HCT116 (cell line): Measurements from ENCODE around the gene SPA17. TPM values are rescaled to one million over a fixed set of nuclear protein-coding genes. Genes with fewer than 3 reads are reported as not detected.

Experiments
- ATAC-seq: fragments of 200-7000 bp; cut with Tn5 transposase; 2 replicates; pipeline ENCODE4 v1.9.1; 2020; ENCODE audit warnings: mild to moderate bottlenecking, moderate library complexity
- BruUV-seq: library from RNA; stranded (reverse); fragments of 400-500 nt; replicated peaks from 2 replicates; lab custom pipeline; 2021; lab: Mats Ljungman, UMichigan
- CTCF ChIA-PET: fragments of 300-600 bp; sonication (Branson Sonifier 250); formaldehyde crosslinking; loops from one replicate; lab custom pipeline; 2021; ENCODE audit warnings: antibody characterized with exemption; lab: Charles Lee
- POLR2A ChIA-PET: fragments of 300-600, 350-600 bp; sonication (Branson Sonifier 250); formaldehyde crosslinking; loops from one replicate; lab custom pipeline; 2021; ENCODE audit warnings: antibody characterized with exemption; lab: Charles Lee
- RAD21 ChIA-PET, 2 experiments: fragments of 300-600 bp; sonication (Branson Sonifier 250); formaldehyde crosslinking; loops; one replicate each; lab custom pipeline; 2023; ENCODE audit warnings: low total read pairs in 2 of 2; ENCODE audit not compliant: uncharacterized antibody in 2 of 2, unreplicated experiment in 2 of 2, low non-redundant PET in 1 of 2; lab: Charles Lee
- DNase-seq: peaks from one replicate; pipeline ENCODE4 v3.0.0-alpha.2; 2010; ENCODE audit warnings: low read depth, low spot score
- H2AFZ ChIP-seq: fragments of 200-600 bp; shearing (Covaris generic), sonication (generic); 2 replicates; pipeline ENCODE4 v1.6.1; 2017; ENCODE audit warnings: low read depth, mixed run types, mixed read lengths, antibody characterized with exemption, low read length; ENCODE audit not compliant: poor library complexity, severe bottlenecking
- H3K27ac ChIP-seq: 2 replicates; pipeline ENCODE4 v1.5.1; 2012; ENCODE audit warnings: low read depth, low read length
- H3K27me3 ChIP-seq: fragments of 200-600 bp; sonication (generic); 2 replicates; pipeline ENCODE4 v1.6.1; 2016; ENCODE audit warnings: mixed run types, low read length, mixed read lengths; ENCODE audit not compliant: insufficient read depth
- H3K36me3 ChIP-seq, 2 experiments: fragments of 200-500 bp in 1 of 2; fragments of 200-600 bp in 1 of 2; sonication (Bioruptor generic) in 1 of 2; sonication (generic) in 1 of 2; 2 replicates each; pipeline versions ENCODE4 v1.5.1 to v1.6.1; 2014 to 2016; ENCODE audit warnings: low read length in 2 of 2, inconsistent platforms in 1 of 2, mixed read lengths in 1 of 2, mixed run types in 1 of 2; ENCODE audit not compliant: insufficient read depth in 2 of 2, control insufficient read depth in 1 of 2
- H3K4me1 ChIP-seq, 2 experiments: fragments of 200-600 bp in 1 of 2; sonication (generic) in 1 of 2; 2 replicates each; pipeline versions ENCODE4 v1.5.1 to v1.6.1; 2012 to 2017; ENCODE audit warnings: low read length in 2 of 2, inconsistent platforms in 1 of 2, mild to moderate bottlenecking in 1 of 2, mixed read lengths in 1 of 2, mixed run types in 1 of 2, moderate library complexity in 1 of 2; ENCODE audit not compliant: insufficient read depth in 2 of 2, control insufficient read depth in 1 of 2
- H3K4me2 ChIP-seq: fragments of 200-600 bp; sonication (generic); 2 replicates; pipeline ENCODE4 v1.6.1; 2017; ENCODE audit warnings: mixed run types, low read length, mixed read lengths
- H3K4me3 ChIP-seq, 2 experiments: fragments of 200-600 bp in 1 of 2; sonication (generic) in 1 of 2; replicated peaks in 1 of 2; 2 replicates each; pipeline ENCODE4 v1.5.1; 2011 to 2016; ENCODE audit warnings: low read length in 2 of 2, control low read depth in 1 of 2, low read depth in 1 of 2, mild to moderate bottlenecking in 1 of 2, mixed read lengths in 1 of 2, mixed run types in 1 of 2
- H3K79me2 ChIP-seq: fragments of 200-600 bp; sonication (generic); 2 replicates; pipeline ENCODE4 v1.6.1; 2017; ENCODE audit warnings: mild to moderate bottlenecking, mixed run types, low read length, moderate library complexity, mixed read lengths; ENCODE audit not compliant: insufficient read depth
- H3K9ac ChIP-seq: fragments of 200-600 bp; sonication (generic); 2 replicates; pipeline ENCODE4 v1.6.1; 2016; ENCODE audit warnings: low read length, mixed read lengths
- H3K9me2 ChIP-seq: fragments of 200-600 bp; sonication (generic), shearing (Covaris generic); 2 replicates; pipeline ENCODE4 v1.6.1; 2017; ENCODE audit warnings: mixed run types, mild to moderate bottlenecking, moderate library complexity; ENCODE audit not compliant: insufficient read depth
- H3K9me3 ChIP-seq, 2 experiments: fragments of 200-500 bp in 1 of 2; fragments of 200-600 bp in 1 of 2; sonication (Bioruptor generic) in 1 of 2; sonication (generic) in 1 of 2; 2 replicates each; pipeline ENCODE4 v1.6.1; 2014 to 2017; ENCODE audit warnings: low read length in 2 of 2, mixed read lengths in 2 of 2, inconsistent platforms in 1 of 2, low read depth in 1 of 2, mild to moderate bottlenecking in 1 of 2, mixed run types in 1 of 2, moderate library complexity in 1 of 2; ENCODE audit not compliant: control insufficient read depth in 1 of 2, insufficient read depth in 1 of 2
- H4K20me1 ChIP-seq: fragments of 200-600 bp; sonication (generic), shearing (Covaris generic); 2 replicates; pipeline ENCODE4 v1.6.1; 2017; ENCODE audit warnings: mixed run types, mild to moderate bottlenecking, moderate library complexity; ENCODE audit not compliant: insufficient read depth
- CEBPB ChIP-seq: IDR thresholded peaks from 2 replicates; pipeline ENCODE4 v1.6.1; 2012; ENCODE audit warnings: low read depth
- EGR1 ChIP-seq: IDR thresholded peaks from 2 replicates; pipeline ENCODE4 v1.6.1; 2012; ENCODE audit warnings: low read depth
- EZH2 ChIP-seq: fragments of 200-600 bp; sonication (generic); IDR thresholded peaks from 2 replicates; pipeline ENCODE4 v1.6.1; 2017; ENCODE audit warnings: antibody characterized with exemption, mixed run types
- EZH2phosphoT487 ChIP-seq: fragments of 200-600 bp; IDR thresholded peaks from 2 replicates; pipeline ENCODE4 v1.6.1; 2018; ENCODE audit warnings: antibody characterized with exemption, borderline replicate concordance
- FOSL1 ChIP-seq: IDR thresholded peaks from 2 replicates; pipeline ENCODE4 v1.6.1; 2012; ENCODE audit warnings: low read depth
- JUND ChIP-seq: IDR thresholded peaks from 2 replicates; pipeline ENCODE4 v1.6.1; 2012
- MAX ChIP-seq: IDR thresholded peaks from 2 replicates; pipeline ENCODE4 v1.6.1; 2012
- POLR2AphosphoS5 ChIP-seq: IDR thresholded peaks from 2 replicates; pipeline ENCODE4 v1.6.1; 2011; ENCODE audit warnings: mild to moderate bottlenecking, low read depth, low read length, moderate library complexity
- RAD21 ChIP-seq: IDR thresholded peaks from 2 replicates; pipeline ENCODE4 v1.6.1; 2012; ENCODE audit warnings: low read depth, mild to moderate bottlenecking
- SP1 ChIP-seq: IDR thresholded peaks from 2 replicates; pipeline ENCODE4 v1.6.1; 2012; ENCODE audit warnings: low read depth
- SRF ChIP-seq: IDR thresholded peaks from 2 replicates; pipeline ENCODE4 v1.6.1; 2012; ENCODE audit warnings: low read depth
- TCF7L2 ChIP-seq: IDR thresholded peaks from 2 replicates; pipeline ENCODE4 v1.7.0; 2011; ENCODE audit warnings: borderline replicate concordance, inconsistent platforms; ENCODE audit not compliant: insufficient read depth, insufficient read length; ENCODE audit errors: extremely low read depth
- YY1 ChIP-seq: IDR thresholded peaks from 2 replicates; pipeline ENCODE4 v1.6.1; 2011; ENCODE audit warnings: low read length, low read depth, moderate library complexity, mild to moderate bottlenecking; ENCODE audit not compliant: insufficient replicate concordance; ENCODE audit errors: extremely low read depth
- ZBTB33 ChIP-seq: IDR thresholded peaks from 2 replicates; pipeline ENCODE4 v1.6.1; 2011; ENCODE audit warnings: mild to moderate bottlenecking, low read length, moderate library complexity; ENCODE audit not compliant: insufficient replicate concordance; ENCODE audit errors: extremely low read depth
- ZNF274 ChIP-seq: fragments of 200-500 bp; sonication (Bioruptor generic); IDR thresholded peaks from 2 replicates; pipeline ENCODE4 v1.6.1; 2014; ENCODE audit warnings: mild to moderate bottlenecking, low read depth, low read length, inconsistent platforms
- intact Hi-C: fragments of 100-400 bp; cut with micrococcal nuclease; formaldehyde crosslinking; loops from 2 replicates; pipeline ENCODE4 v1.10.0; 2022
- total RNA-seq: library from RNA; stranded (reverse); gene quantifications from one replicate; pipeline ENCODE4 v1.2.1, GENCODE V29; 2021; ENCODE audit not compliant: unreplicated experiment

SPA17 gene
- total RNA-seq, 1 experiment from 2014 or later: 12.9 TPM

- H3K4me2 ChIP-seq: peak overlapping the region; percentile 62
- 0 out of 2 replicates have a peak, but pooled peaks have one; percentile 10 for ATAC-seq
- ChIA-PET POLR2A (no interaction called here), CTCF (no interaction called here), RAD21 (no interaction called here)
- H3K9ac ChIP-seq: no peak overlapping the region
- peaks cover 7 to 11% of the 10 kb centered on the region in 2 experiments; a peak in 3 of 4 replicates for H3K4me1 ChIP-seq
- peaks cover 81% of the 10 kb centered on the region for H3K27me3 ChIP-seq
- no peak for DNase-seq
- H3K9me2 ChIP-seq: no peaks in the 10 kb centered on the region
- TF ChIP-seq SP1: no peak
- no peak for TF ChIP-seq CEBPB
- no peak for TF ChIP-seq EZH2phosphoT487
- TF ChIP-seq FOSL1: no peak
- TF ChIP-seq POLR2AphosphoS5: no peak
- TF ChIP-seq RAD21: no peak
- TF ChIP-seq EZH2: no peak
- no peak for TF ChIP-seq SRF
- TF ChIP-seq ZBTB33: no peak
- TF ChIP-seq EGR1: no peak
- no peaks in the 10 kb centered on the region for H4K20me1 ChIP-seq
- intact Hi-C loops: no loop called here
- no peak overlapping the region for H3K4me3 ChIP-seq
- no peak overlapping the region for H3K27ac ChIP-seq
- H3K79me2 ChIP-seq: no peaks in the 10 kb centered on the region
- no peaks in the 10 kb centered on the region for H3K9me3 ChIP-seq
- H3K36me3 ChIP-seq: no peaks in the 10 kb centered on the region
- no TSS peak for BruUV-seq
- H2AFZ ChIP-seq: no peak overlapping the region
Observed at GRCh38 chr11:124718801-124719200, 45.1 kb downstream of the SPA17 start.

GRCh38 chr11:124719534-124719933, 45.8 kb downstream of the SPA17 start:
- Histone ChIP-seq H3K79me2 (no peaks in the 10 kb centered on the region), H3K4me2 (no peak overlapping the region), H3K9me3 (no peaks in the 10 kb centered on the region), H3K9me2 (no peaks in the 10 kb centered on the region), H4K20me1 (no peaks in the 10 kb centered on the region), H3K9ac (no peak overlapping the region), H3K4me3 (no peak overlapping the region), H3K27ac (no peak overlapping the region), H3K36me3 (no peaks in the 10 kb centered on the region), H3K27me3 (peaks cover 85% of the 10 kb centered on the region), H2AFZ (no peak overlapping the region), H3K4me1 (peaks cover 7 to 11% of the 10 kb centered on the region in 2 experiments; a peak in 3 of 4 replicates)
- BruUV-seq: no TSS peak
- no peak for TF ChIP-seq CEBPB
- TF ChIP-seq YY1: no peak
- TF ChIP-seq MAX: no peak
- TF ChIP-seq JUND: no peak
- TF ChIP-seq ZNF274: no peak
- no peak for TF ChIP-seq ZBTB33
- no peak for TF ChIP-seq RAD21
- TF ChIP-seq EZH2phosphoT487: no peak
- TF ChIP-seq TCF7L2: no peak
- TF ChIP-seq FOSL1: no peak
- no peak for TF ChIP-seq SP1
- DNase-seq: no peak
- POLR2A ChIA-PET: no interaction called here
- ATAC-seq: no peak
- RAD21 ChIA-PET: no interaction called here
- intact Hi-C loops: no loop called here
- CTCF ChIA-PET: no interaction called here
